C1 segment of cervical spinal cord (tissue), 14 donors: ENCODE measurements around the gene PRPF40B.
"Not testable (repeated sequence)": the region's sequence is repeated elsewhere in the genome, so short reads cannot be mapped to it uniquely, and the experiment has no call there.

Experiments used
- DNase-seq, 14 donors: peaks; one replicate each; lab custom pipeline; 2025; lab: John Stamatoyannopoulos, UW

Gene PRPF40B

DNA sequence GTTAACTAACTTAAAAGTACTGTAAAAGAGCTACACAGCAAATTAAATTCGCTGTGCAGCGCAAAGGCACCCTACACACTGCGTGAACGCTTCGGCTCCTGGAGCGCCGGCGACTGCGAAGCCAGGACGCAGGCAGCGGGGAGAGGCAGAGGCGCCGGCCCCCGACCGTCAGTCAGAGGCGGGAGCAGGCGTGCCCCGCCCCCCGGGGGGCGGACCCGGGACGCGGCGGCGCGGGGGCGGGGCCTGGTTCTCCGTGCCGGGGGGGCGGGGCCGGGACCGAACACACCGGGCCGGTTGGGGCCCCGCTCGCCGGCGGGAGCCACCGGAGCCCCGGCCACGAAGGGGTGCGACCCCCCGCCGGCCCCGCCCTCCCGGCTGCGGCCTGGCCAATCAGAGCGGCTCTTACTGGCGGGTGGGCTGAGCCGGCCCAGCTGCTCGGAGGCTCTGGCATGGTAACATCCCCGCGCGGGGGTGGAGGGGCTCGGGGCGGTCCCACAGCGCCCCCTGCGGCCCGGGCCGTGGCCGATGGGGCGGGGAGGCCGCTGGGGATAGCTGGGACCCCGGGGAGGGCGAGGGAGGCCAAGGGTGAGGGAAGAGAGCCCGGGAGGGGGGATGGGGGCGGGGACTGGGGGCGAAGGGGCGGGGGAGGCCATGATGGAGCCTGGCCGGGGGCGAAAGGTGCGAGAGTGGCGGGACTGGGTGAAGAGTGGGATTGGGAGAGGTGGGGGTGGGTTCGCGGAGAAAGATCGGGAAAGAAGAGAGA lies at the start of gene PRPF40B:
PRPF40B (plus strand) TSS at position 420 of the 763 bp plus-strand sequence; CDS start at position 450, 30 bp downstream.
- peak in 13 of 14 donors; percentile 63 to 91 (median 75) for DNase-seq

- no peak for DNase-seq
Measured at GRCh38 chr12:49577589-49578315, 45.6 kb upstream of the PRPF40B start.

DNA sequence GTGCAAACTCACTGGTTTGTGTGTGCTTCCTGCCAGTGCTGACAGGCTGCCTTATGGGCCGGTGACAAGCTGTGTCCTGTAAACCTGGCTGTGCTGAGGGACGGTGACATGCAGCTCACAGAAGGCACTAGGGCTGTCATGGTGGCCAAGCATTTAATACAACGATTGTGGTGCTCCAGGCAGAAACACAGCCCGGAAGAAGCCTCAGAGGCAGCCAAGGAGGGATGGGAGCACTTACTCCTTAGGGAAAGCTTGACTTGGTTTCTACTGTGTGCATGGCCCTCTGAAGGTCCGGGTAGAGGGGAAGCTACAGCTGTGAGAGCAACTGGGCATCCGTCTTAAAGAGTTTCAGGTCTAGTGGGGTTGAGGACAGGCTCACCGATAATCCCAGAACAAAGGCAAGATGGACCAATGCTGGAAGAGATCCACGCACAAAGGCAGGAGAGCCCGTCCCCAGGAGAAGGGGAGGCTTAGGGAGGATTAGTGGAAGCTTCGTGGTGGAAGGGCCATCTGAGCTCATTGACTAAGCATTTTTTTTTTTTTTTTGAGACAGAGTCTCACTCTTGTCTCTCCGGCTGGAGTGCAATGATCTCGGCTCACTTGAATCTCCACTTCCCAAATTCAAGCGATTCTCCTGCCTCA lies 44.8 kb upstream of the PRPF40B start:
- no peak for DNase-seq

GRCh38 chr12:49580572-49581535 lies 42.5 kb upstream of the PRPF40B start:
- peak in 11 of 14 donors; percentile 12 to 56 (median 41) for DNase-seq

DNA sequence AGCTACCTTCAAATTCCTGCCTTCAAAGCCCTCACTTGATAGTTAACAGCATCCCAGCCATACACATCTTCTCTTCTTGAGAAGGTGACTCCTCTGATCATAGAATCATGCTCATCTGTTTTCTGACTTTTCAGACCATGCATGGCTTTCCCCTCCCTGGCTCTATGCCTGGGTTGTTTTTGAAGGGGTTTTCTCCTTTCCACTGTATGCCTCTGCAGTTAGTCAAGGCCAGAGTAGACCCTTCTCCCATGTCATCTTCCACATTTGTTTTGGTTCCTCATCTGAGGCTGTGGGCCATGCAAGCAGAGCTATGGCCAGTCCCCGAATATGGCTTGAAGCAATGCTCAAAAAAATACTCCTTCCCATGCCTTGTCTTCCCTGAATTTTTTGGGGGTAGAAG lies 41.2 kb upstream of the PRPF40B start:
- DNase-seq: no peak

DNA sequence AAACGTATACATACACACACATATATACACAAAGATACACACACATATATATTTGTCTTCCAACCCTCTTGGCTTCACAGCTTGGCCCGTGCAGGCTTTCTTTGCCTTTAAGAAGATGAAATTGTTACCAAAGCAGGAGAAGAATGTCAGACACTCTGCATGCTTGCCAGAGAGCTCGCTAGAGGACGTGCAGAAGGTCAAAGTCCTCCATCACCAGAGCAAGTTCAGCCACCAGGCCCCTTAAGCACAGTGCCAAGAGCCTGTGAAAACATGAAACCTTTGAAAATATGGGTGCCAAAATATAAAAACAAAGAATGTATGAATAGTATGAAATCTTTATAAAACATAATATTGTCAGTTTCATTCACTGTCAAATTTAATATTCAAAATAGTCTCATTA lies 40.5 kb upstream of the PRPF40B start:
- no peak for DNase-seq

DNA sequence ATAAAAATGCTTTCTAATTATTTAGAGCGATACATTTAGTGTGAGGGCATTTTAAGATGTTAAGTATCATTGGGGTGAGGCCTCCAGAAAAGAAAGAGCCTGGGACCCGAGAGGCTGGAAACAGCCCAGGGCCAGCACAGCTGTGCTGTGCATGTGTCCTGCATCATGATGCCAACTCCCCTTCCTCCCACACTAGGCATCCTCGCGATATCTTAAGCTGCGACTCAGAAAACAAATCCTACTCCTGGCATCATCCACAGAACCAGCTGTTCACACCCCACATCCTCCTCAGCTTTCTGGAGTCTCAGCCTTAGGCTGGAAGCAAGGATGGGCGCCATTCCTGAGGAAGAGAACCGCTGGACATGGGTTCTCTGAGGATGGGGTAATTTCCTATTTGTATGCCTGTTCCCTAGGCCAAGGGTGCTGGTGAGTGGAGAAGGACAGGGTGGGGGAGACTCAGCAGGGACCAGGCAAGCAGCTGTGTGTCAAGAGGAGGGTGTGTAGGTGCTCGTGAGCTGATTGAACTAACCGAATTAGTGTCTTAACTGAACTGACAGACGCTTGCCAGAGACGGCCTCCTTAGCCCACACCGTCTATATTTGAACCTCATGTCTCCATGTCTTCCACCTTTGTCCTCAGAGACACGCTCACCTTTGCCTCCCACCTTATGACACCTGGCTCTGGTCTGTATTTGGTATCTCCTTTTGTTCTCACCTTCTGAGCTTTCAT lies 39.8 kb upstream of the PRPF40B start:
- peak in 2 of 14 donors; percentile 6 to 19 for DNase-seq

GRCh38 chr12:49584591-49584990 lies 38.8 kb upstream of the PRPF40B start:
- DNase-seq: no peak

- DNase-seq: no peak
Measured at GRCh38 chr12:49585477-49586459, 37.6 kb upstream of the PRPF40B start.

GRCh38 chr12:49587174-49587908 lies 36.0 kb upstream of the PRPF40B start:
- DNase-seq: no peak

DNA sequence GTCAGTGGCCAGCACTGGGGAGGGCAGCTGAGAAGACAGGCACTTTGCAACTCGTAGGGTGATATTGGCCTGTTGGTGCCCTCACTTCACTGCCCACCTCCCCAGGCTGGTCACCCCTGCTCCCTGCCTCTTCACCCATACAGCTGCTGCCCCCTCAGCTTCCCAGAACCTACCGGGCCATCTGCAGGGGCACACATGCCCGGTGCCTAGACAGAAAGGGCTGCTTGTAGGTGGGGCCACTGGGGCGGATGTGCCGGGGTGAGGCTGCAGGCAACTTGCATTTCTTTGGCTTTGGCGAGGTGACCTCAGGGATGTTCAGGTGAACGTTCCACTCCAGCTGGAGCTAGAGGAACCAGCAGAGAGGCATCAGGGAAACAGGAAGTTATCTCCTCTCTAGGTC lies 35.1 kb upstream of the PRPF40B start:
- no peak for DNase-seq

- peak in 1 of 14 donors; percentile 17 for DNase-seq
Measured at GRCh38 chr12:49588721-49589516, 34.4 kb upstream of the PRPF40B start.

DNA sequence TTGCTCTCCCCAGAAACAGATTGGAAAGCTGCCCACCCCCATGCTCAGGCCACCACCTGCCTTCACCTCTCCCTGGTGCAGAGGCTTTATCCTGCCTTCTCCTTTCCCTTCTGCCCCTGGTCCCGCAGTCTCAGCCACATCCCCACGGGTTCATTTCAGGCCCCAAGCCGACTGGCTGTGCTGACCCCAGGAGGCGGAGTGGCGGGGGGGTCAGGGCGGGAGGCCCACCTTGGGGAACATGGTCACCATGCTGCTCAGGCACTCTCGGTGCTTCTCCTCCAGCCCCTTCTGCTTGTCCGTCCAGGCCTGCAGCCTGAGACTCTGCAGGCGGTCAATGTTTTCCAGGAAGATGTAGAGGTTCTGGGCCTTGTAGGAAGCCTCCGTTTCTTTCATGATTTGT lies 24.8 kb upstream of the PRPF40B start:
- no peak for DNase-seq

- DNase-seq: no peak
Measured at GRCh38 chr12:49599961-49600360, 23.4 kb upstream of the PRPF40B start.

DNA sequence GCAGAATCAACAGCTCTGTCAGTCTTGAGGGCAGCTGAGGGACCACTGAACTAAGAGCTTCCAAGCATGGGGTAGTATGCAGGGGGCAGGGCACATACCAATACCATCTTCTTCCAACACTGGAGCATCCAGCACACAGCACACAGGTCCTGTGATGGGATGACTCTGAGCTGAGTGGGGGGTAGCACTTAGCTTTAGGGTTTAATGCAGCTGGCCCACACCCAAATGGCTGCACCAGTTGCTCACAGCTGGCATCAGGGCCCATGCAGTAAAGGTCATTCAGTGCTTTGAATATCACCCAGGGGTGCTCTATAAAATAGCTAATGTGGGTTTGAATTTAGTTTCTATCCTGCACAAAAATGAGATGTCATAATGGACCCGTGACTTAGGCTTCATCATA lies 19.6 kb upstream of the PRPF40B start:
- DNase-seq: no peak

- DNase-seq: no peak
Measured at GRCh38 chr12:49604856-49605255, 18.5 kb upstream of the PRPF40B start.

GRCh38 chr12:49605539-49605938 lies 17.8 kb upstream of the PRPF40B start, which contains the start of gene FAM186B:
TSS of gene FAM186B (minus strand) at chr12:49605639. CDS start at chr12:49605477, 162 bp downstream.
- DNase-seq: not testable (repeated sequence)
